GM23338 (cell line): Measurements from ENCODE around the gene HOMER1. TPM values are rescaled to one million over a fixed set of nuclear protein-coding genes. Genes with fewer than 3 reads are reported as not detected.

ENCODE experiments used
- ATAC-seq: fragments of 200-7000 bp; cut with Tn5 transposase; 3 replicates; pipeline ENCODE4 v1.9.1; 2020
- DNase-seq: peaks from one replicate; pipeline ENCODE4 v3.0.0-alpha.2; 2015; ENCODE audit warnings: low spot score
- H2AFZ ChIP-seq: fragments of 200-600 bp; sonication (generic); 2 replicates; pipeline ENCODE4 v1.8.0; 2016; ENCODE audit warnings: antibody characterized with exemption, mild to moderate bottlenecking, moderate library complexity
- H3F3A ChIP-seq: fragments of 200-600 bp; sonication (generic); replicated peaks from 2 replicates; pipeline ENCODE4 v1.8.0; 2017; ENCODE audit warnings: antibody characterized with exemption, mixed run types, low read depth
- H3K27ac ChIP-seq: fragments of 200-600 bp; sonication (generic); 2 replicates; pipeline ENCODE4 v1.6.1; 2016; ENCODE audit warnings: low read depth
- H3K27me3 ChIP-seq: fragments of 200-600 bp; sonication (generic); 2 replicates; pipeline ENCODE4 v1.8.0; 2016; ENCODE audit warnings: mild to moderate bottlenecking, mixed run types, moderate library complexity; ENCODE audit not compliant: insufficient read depth
- H3K36me3 ChIP-seq: fragments of 200-600 bp; sonication (generic); 2 replicates; pipeline ENCODE4 v1.8.0; 2016; ENCODE audit warnings: mild to moderate bottlenecking; ENCODE audit not compliant: insufficient read depth
- H3K4me1 ChIP-seq: fragments of 200-600 bp; sonication (generic); 2 replicates; pipeline ENCODE4 v1.8.0; 2016; ENCODE audit warnings: mild to moderate bottlenecking, moderate library complexity; ENCODE audit not compliant: insufficient read depth
- H3K4me2 ChIP-seq: fragments of 200-600 bp; sonication (generic); 2 replicates; pipeline ENCODE4 v1.7.1; 2017; ENCODE audit warnings: mixed run types
- H3K4me3 ChIP-seq: fragments of 200-600 bp; sonication (generic); 2 replicates; pipeline ENCODE4 v1.6.1; 2016; ENCODE audit warnings: mixed run types
- H3K79me2 ChIP-seq: fragments of 200-600 bp; sonication (generic); replicated peaks from 2 replicates; pipeline ENCODE4 v1.8.0; 2017; ENCODE audit warnings: mild to moderate bottlenecking; ENCODE audit not compliant: insufficient read depth
- H3K9me2 ChIP-seq: fragments of 200-600 bp; sonication (generic); 2 replicates; pipeline ENCODE4 v1.8.0; 2017; ENCODE audit not compliant: insufficient read depth
- H4K20me1 ChIP-seq: fragments of 200-600 bp; sonication (generic); replicated peaks from 2 replicates; pipeline ENCODE4 v1.8.0; 2017; ENCODE audit warnings: mild to moderate bottlenecking; ENCODE audit not compliant: insufficient read depth
- H3K27ac Mint-ChIP-seq: 2 replicates; pipeline ENCODE4 v1.8.0; 2020; ENCODE audit warnings: inconsistent platforms, mild to moderate bottlenecking, moderate library complexity, mixed read lengths
- H3K27me3 Mint-ChIP-seq: 3 replicates; pipeline ENCODE4 v1.8.0; 2022; ENCODE audit warnings: low read depth, mild to moderate bottlenecking, moderate library complexity, mixed read lengths, inconsistent platforms; ENCODE audit not compliant: insufficient read depth, poor library complexity
- H3K36me3 Mint-ChIP-seq: 3 replicates; pipeline ENCODE4 v1.8.0; 2021; ENCODE audit warnings: low read depth, mild to moderate bottlenecking, inconsistent platforms, moderate library complexity, mixed read lengths
- H3K4me1 Mint-ChIP-seq: 3 replicates; pipeline ENCODE4 v1.8.0; 2020; ENCODE audit warnings: mild to moderate bottlenecking, inconsistent platforms, mixed read lengths
- H3K4me3 Mint-ChIP-seq: 3 replicates; pipeline ENCODE4 v1.8.0; 2021; ENCODE audit warnings: moderate library complexity, mild to moderate bottlenecking, inconsistent platforms, mixed read lengths
- H3K9me3 Mint-ChIP-seq: 3 replicates; pipeline ENCODE4 v1.8.0; 2020; ENCODE audit warnings: moderate library complexity, mild to moderate bottlenecking, inconsistent platforms, mixed read lengths
- CREB1 ChIP-seq: fragments of 250-450 bp; sonication (Bioruptor Pico); IDR thresholded peaks from 2 replicates; pipeline ENCODE4 v1.5.0; 2020; ENCODE audit warnings: low read depth, mild to moderate bottlenecking, moderate library complexity
- CTCF ChIP-seq, 2 experiments: fragments of 200-600 bp in 1 of 2; sonication (generic) in 1 of 2; conservative IDR thresholded peaks; 2 replicates each; pipeline versions ENCODE4 v1.5.1 to v1.6.1; 2016 to 2017; ENCODE audit warnings: antibody characterized with exemption in 2 of 2, low read depth in 2 of 2, mild to moderate bottlenecking in 2 of 2, moderate library complexity in 1 of 2
- EZH2 ChIP-seq: fragments of 200-600 bp; sonication (generic); IDR thresholded peaks from one replicate; pipeline ENCODE4 v1.8.0; 2017; ENCODE audit warnings: antibody characterized with exemption, mild to moderate bottlenecking, low read depth; ENCODE audit not compliant: unreplicated experiment
- EZH2phosphoT487 ChIP-seq: fragments of 200-600 bp; sonication (generic); IDR thresholded peaks from one replicate; pipeline ENCODE4 v1.8.1; 2018; ENCODE audit warnings: antibody characterized with exemption; ENCODE audit not compliant: unreplicated experiment
- JUNB ChIP-seq: IDR thresholded peaks from one replicate; pipeline ENCODE4 v1.6.1; 2016; ENCODE audit warnings: antibody characterized with exemption; ENCODE audit not compliant: unreplicated experiment
- NANOG ChIP-seq: IDR thresholded peaks from 2 replicates; pipeline ENCODE4 v1.6.1; 2016; ENCODE audit warnings: antibody characterized with exemption, borderline replicate concordance
- POLR2AphosphoS5 ChIP-seq: IDR thresholded peaks from 2 replicates; pipeline ENCODE4 v1.6.1; 2016; ENCODE audit warnings: antibody characterized with exemption, low read depth
- STAT1 ChIP-seq: IDR thresholded peaks from one replicate; pipeline ENCODE4 v1.6.1; 2016; ENCODE audit warnings: antibody characterized with exemption; ENCODE audit not compliant: unreplicated experiment
- ZNF114 ChIP-seq: fragments of 250-450 bp; sonication (Bioruptor Pico); IDR thresholded peaks from 2 replicates; pipeline ENCODE4 v1.5.0; 2020; ENCODE audit warnings: mild to moderate bottlenecking, moderate library complexity
- ZNF331 ChIP-seq: fragments of 250-450 bp; sonication (Bioruptor Pico); IDR thresholded peaks from 2 replicates; pipeline ENCODE4 v1.5.0; 2020; ENCODE audit warnings: low read depth, mild to moderate bottlenecking, moderate library complexity
- polyA plus RNA-seq: library from polyadenylated mRNA; unstranded; fragments of >200 nt; fragmentation: Nextera tagmentation; extraction: Ambion mirVana; gene quantifications from 2 replicates; pipeline ENCODE4 v1.2.1, GENCODE V29; 2016
- total RNA-seq: library from RNA; depleted of rRNA; stranded (reverse); fragments of >200 nt; shearing (Covaris generic); gene quantifications from 2 replicates; pipeline ENCODE4 v1.2.3, GENCODE V29; 2014
- TF ChIP-seq, protein P1 (sequence below): IDR thresholded peaks from 2 replicates; pipeline ENCODE4 v1.6.1; 2016; ENCODE audit warnings: antibody characterized with exemption
- TF ChIP-seq, protein P2 (sequence below): fragments of 250-450 bp; sonication (Bioruptor Pico); IDR thresholded peaks from 2 replicates; pipeline ENCODE4 v1.5.0; 2020; ENCODE audit warnings: mild to moderate bottlenecking, moderate library complexity

Gene HOMER1
- total and polyA plus RNA-seq, 2 experiments from 2014 or later, result 45.1 to 80.3 TPM

GRCh38 chr5:79491690-79492317 is 22.1 kb downstream of the HOMER1 start (continued):
- TF ChIP-seq ZNF331, result no peak

- H3K36me3 Mint-ChIP-seq, result no peaks in the 10 kb centered on the region
- Histone ChIP-seq H3K4me2 (no peak overlapping the region), H3K27ac (no peak overlapping the region), H3K79me2 (peaks cover 100% of the 10 kb centered on the region), H3F3A (no peaks in the 10 kb centered on the region), H3K4me1 (peaks cover 21% of the 10 kb centered on the region), H3K27me3 (no peaks in the 10 kb centered on the region), H3K36me3 (no peaks in the 10 kb centered on the region), H2AFZ (no peak overlapping the region), H3K9me2 (no peaks in the 10 kb centered on the region), H3K4me3 (no peak overlapping the region), H4K20me1 (peaks cover 8% of the 10 kb centered on the region)
- H3K9me3 Mint-ChIP-seq, result no peaks in the 10 kb centered on the region
- H3K27ac Mint-ChIP-seq, result no peak overlapping the region
- peaks cover 31% of the 10 kb centered on the region for H3K4me1 Mint-ChIP-seq
- ATAC-seq (no peak), DNase-seq (no peak)
- no peaks in the 10 kb centered on the region for H3K27me3 Mint-ChIP-seq
- H3K4me3 Mint-ChIP-seq, result no peak overlapping the region
- TF ChIP-seq, protein P1, sequence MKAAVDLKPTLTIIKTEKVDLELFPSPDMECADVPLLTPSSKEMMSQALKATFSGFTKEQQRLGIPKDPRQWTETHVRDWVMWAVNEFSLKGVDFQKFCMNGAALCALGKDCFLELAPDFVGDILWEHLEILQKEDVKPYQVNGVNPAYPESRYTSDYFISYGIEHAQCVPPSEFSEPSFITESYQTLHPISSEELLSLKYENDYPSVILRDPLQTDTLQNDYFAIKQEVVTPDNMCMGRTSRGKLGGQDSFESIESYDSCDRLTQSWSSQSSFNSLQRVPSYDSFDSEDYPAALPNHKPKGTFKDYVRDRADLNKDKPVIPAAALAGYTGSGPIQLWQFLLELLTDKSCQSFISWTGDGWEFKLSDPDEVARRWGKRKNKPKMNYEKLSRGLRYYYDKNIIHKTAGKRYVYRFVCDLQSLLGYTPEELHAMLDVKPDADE, result no peak
- TF ChIP-seq STAT1 (no peak), EZH2phosphoT487 (no peak), JUNB (no peak), CREB1 (CRISPR knock-in tag) (no peak), NANOG (no peak), EZH2 (no peak), ZNF331 (no peak), CTCF (conservative IDR thresholded peaks at IDR 0.05; ENCODE audit: low read depth in 2 of 2) (no peak), ZNF114 (CRISPR knock-in tag) (no peak), POLR2AphosphoS5 (no peak)
- TF ChIP-seq, protein P2, sequence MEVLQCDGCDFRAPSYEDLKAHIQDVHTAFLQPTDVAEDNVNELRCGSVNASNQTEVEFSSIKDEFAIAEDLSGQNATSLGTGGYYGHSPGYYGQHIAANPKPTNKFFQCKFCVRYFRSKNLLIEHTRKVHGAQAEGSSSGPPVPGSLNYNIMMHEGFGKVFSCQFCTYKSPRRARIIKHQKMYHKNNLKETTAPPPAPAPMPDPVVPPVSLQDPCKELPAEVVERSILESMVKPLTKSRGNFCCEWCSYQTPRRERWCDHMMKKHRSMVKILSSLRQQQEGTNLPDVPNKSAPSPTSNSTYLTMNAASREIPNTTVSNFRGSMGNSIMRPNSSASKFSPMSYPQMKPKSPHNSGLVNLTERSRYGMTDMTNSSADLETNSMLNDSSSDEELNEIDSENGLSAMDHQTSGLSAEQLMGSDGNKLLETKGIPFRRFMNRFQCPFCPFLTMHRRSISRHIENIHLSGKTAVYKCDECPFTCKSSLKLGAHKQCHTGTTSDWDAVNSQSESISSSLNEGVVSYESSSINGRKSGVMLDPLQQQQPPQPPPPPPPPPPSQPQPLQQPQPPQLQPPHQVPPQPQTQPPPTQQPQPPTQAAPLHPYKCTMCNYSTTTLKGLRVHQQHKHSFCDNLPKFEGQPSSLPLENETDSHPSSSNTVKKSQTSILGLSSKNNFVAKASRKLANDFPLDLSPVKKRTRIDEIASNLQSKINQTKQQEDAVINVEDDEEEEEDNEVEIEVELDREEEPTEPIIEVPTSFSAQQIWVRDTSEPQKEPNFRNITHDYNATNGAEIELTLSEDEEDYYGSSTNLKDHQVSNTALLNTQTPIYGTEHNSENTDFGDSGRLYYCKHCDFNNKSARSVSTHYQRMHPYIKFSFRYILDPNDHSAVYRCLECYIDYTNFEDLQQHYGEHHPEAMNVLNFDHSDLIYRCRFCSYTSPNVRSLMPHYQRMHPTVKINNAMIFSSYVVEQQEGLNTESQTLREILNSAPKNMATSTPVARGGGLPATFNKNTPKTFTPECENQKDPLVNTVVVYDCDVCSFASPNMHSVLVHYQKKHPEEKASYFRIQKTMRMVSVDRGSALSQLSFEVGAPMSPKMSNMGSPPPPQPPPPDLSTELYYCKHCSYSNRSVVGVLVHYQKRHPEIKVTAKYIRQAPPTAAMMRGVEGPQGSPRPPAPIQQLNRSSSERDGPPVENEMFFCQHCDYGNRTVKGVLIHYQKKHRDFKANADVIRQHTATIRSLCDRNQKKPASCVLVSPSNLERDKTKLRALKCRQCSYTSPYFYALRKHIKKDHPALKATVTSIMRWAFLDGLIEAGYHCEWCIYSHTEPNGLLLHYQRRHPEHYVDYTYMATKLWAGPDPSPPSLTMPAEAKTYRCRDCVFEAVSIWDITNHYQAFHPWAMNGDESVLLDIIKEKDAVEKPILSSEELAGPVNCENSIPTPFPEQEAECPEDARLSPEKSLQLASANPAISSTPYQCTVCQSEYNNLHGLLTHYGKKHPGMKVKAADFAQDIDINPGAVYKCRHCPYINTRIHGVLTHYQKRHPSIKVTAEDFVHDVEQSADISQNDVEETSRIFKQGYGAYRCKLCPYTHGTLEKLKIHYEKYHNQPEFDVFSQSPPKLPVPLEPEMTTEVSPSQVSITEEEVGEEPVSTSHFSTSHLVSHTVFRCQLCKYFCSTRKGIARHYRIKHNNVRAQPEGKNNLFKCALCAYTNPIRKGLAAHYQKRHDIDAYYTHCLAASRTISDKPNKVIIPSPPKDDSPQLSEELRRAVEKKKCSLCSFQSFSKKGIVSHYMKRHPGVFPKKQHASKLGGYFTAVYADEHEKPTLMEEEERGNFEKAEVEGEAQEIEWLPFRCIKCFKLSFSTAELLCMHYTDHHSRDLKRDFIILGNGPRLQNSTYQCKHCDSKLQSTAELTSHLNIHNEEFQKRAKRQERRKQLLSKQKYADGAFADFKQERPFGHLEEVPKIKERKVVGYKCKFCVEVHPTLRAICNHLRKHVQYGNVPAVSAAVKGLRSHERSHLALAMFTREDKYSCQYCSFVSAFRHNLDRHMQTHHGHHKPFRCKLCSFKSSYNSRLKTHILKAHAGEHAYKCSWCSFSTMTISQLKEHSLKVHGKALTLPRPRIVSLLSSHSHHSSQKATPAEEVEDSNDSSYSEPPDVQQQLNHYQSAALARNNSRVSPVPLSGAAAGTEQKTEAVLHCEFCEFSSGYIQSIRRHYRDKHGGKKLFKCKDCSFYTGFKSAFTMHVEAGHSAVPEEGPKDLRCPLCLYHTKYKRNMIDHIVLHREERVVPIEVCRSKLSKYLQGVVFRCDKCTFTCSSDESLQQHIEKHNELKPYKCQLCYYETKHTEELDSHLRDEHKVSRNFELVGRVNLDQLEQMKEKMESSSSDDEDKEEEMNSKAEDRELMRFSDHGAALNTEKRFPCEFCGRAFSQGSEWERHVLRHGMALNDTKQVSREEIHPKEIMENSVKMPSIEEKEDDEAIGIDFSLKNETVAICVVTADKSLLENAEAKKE (CRISPR knock-in tag), result no peak
Observed at GRCh38 chr5:79490323-79490936, 23.5 kb downstream of the HOMER1 start.
